ENCODE results near the gene CACNA1H. TPM values are rescaled to one million over a fixed set of nuclear protein-coding genes. Genes with fewer than 3 reads are reported as not detected.

CACNA1H gene
- polyA plus RNA-seq, 1 experiment: 0.37 TPM

- no peak for TF ChIP-seq CTCF (IDR thresholded peaks at IDR 0.05; ENCODE audit: insufficient read depth, low read depth, low read length)
- no peaks in the 10 kb centered on the region for H3K36me3 ChIP-seq (ENCODE audit: control insufficient read depth, insufficient read depth, low read length)
- no peaks in the 10 kb centered on the region for H3K27me3 ChIP-seq (ENCODE audit: control insufficient read depth, insufficient read depth, low read length)
- ChIA-PET POLR2A (no interaction called here), CTCF (no interaction called here)
- DNase-seq (ENCODE audit: low read depth): no peak
- H3K4me3 ChIP-seq (ENCODE audit: low read depth, low read length): no peak overlapping the region
Observed at GRCh38 chr16:1172651-1173050, 19.7 kb downstream of the CACNA1H start.

DNA sequence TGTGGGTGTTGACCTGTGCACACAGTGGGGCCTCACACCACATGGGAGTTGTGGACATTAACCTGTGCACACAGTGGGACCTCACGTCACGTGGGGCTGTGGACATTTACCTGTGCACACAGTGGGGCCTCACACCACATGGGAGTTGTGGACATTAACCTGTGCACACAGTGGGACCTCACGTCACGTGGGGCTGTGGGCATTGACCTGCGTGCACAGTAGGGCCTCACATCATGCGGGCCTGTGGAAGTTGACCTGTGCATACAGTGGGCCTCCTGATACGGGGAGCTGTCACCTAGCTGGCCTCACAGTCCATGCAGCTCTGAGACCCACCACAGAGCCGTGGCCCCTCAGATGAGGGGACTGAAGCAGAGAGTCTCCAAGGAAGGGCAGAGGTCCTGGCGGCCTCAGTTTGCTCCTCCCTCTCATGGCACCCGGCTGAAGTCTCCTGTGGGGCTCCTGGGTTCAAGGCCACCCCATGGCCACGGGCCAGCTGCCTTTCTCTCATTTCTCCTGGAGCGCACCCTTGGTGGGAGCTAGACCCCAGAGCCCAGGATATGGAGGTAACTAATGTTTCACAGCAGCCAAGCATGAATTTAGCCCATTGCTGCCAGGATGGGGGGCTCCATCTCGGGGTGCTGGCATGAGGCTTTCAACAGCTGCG lies 21.0 kb downstream of the CACNA1H start:
- H3K36me3 ChIP-seq (ENCODE audit: control insufficient read depth, insufficient read depth, low read length): no peaks in the 10 kb centered on the region
- no peak overlapping the region for H3K4me3 ChIP-seq (ENCODE audit: low read depth, low read length)
- ChIA-PET POLR2A (no interaction called here), CTCF (no interaction called here)
- no peak for DNase-seq (ENCODE audit: low read depth)
- H3K27me3 ChIP-seq (ENCODE audit: control insufficient read depth, insufficient read depth, low read length): no peaks in the 10 kb centered on the region
- TF ChIP-seq CTCF (IDR thresholded peaks at IDR 0.05; ENCODE audit: insufficient read depth, low read depth, low read length): no peak

- no peak for TF ChIP-seq CTCF (IDR thresholded peaks at IDR 0.05; ENCODE audit: insufficient read depth, low read depth, low read length)
- Histone ChIP-seq H3K4me3 (ENCODE audit: low read depth, low read length) (no peak overlapping the region), H3K27me3 (ENCODE audit: control insufficient read depth, insufficient read depth, low read length) (no peaks in the 10 kb centered on the region), H3K36me3 (ENCODE audit: control insufficient read depth, insufficient read depth, low read length) (no peaks in the 10 kb centered on the region)
- POLR2A ChIA-PET: no interaction called here
- CTCF ChIA-PET: no interaction called here
- DNase-seq (ENCODE audit: low read depth): no peak
Observed at GRCh38 chr16:1174477-1175357, 21.8 kb downstream of the CACNA1H start.

- Histone ChIP-seq H3K4me3 (ENCODE audit: low read depth, low read length) (no peak overlapping the region), H3K36me3 (ENCODE audit: control insufficient read depth, insufficient read depth, low read length) (no peaks in the 10 kb centered on the region), H3K27me3 (ENCODE audit: control insufficient read depth, insufficient read depth, low read length) (no peaks in the 10 kb centered on the region)
- ChIA-PET POLR2A (no interaction called here), CTCF (no interaction called here)
- no peak for TF ChIP-seq CTCF (IDR thresholded peaks at IDR 0.05; ENCODE audit: insufficient read depth, low read depth, low read length)
- DNase-seq (ENCODE audit: low read depth): no peak
Observed at GRCh38 chr16:1175566-1176279, 22.8 kb downstream of the CACNA1H start.

- TF ChIP-seq CTCF (IDR thresholded peaks at IDR 0.05; ENCODE audit: insufficient read depth, low read depth, low read length): no peak
- no peaks in the 10 kb centered on the region for H3K27me3 ChIP-seq (ENCODE audit: control insufficient read depth, insufficient read depth, low read length)
- ChIA-PET POLR2A (no interaction called here), CTCF (no interaction called here)
- H3K4me3 ChIP-seq (ENCODE audit: low read depth, low read length): no peak overlapping the region
- no peak for DNase-seq (ENCODE audit: low read depth)
- no peaks in the 10 kb centered on the region for H3K36me3 ChIP-seq (ENCODE audit: control insufficient read depth, insufficient read depth, low read length)
Observed at GRCh38 chr16:1176280-1176897, 23.5 kb downstream of the CACNA1H start.
